ENCODE measurements around the gene LYPD3.
A peak's percentile ranks its signal among the peaks of the same experiment; 100 is the strongest.
"Not testable (repeated sequence)": the region's sequence is repeated elsewhere in the genome, so short reads cannot be mapped to it uniquely, and the experiment has no call there.

The LYPD3 gene

DNA sequence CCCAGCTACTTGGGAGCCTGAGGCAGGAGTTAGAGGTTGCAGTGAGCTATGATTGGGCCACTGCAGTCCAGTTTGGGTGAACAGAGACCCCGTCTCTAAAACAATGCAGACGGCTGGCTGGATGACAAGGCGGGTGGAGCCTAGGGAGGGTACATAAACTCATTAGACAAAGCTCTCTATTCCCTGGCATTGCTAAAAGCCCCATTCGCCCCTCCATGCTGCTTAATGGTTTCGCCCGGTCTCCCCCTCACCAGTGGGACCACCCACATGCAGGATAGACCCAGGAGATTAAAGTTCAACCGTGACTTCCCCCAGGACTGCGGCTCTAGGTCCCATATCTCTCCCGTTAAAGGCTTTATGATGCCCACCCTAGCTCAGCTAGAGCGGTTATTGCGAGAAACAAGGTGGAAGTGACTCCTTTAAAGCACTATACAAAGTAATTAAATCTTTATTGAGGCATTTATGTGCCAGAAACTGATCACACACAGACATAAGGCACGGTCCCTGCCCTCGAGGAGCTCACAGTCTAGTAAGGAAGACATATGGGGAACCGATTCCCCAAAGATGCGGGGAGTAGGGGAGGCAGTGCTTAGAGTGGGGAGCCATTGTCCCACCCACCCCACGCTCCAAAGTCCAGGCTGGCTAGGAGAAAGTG, 4.9 kb downstream of the LYPD3 start:
- no peak for DNase-seq

DNA sequence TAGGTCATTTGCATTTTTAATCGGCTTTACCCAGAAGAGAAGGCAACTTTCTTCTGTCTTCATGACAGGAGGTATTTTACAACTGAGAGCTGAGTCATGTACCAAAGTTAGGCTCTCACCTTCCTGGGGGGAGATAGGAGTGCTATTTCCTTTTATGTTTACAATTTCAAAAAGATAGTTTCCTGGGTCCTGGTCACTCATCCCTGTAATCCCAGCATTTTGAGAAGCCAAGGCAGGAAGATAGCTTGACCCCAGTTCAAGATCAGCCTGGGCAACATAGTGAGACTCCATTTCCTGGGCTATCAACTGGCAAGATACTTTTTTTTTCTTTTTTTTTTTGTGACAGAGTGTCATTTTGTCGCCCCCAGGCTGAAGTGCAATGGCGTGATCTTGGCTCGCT, 7.6 kb downstream of the LYPD3 start:
- no peak for DNase-seq

DNA sequence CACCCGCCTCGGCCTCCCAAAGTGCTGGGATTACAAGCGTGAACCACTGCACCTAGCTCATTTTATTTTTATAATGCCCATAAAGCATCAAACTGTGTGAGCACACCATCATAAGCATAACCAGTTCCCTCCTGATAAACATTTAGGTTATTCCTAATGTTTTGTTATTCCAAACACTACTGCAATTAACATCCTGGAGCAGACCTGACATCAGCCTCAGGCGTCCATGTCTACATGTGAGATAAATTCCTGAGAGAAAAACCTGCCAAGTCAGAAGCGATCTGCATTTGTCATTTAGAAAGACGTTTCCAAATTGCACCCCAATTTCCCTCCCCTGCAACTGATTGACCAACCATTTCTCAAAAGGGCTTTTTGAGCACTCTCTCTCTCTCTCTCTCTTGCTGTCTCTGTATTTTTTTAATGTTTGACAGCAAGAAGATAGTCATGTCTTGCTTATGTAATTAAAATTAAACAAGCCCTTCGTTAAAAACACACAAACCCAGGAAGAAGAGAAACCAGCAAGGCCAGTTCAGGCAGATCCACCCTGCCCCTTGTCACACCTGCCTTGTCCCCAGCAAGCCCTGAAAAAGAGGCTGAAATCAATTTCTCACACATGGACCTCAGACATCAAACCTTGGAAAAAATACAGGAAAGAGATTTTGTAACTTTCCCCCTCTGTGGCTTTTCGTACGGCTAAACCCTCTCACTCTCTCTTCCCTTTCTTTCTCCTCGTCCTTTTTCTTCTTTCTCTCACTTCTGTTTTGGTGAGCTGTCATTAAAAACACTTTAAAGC, 9.9 kb downstream of the LYPD3 start:
- DNase-seq = no peak

DNA sequence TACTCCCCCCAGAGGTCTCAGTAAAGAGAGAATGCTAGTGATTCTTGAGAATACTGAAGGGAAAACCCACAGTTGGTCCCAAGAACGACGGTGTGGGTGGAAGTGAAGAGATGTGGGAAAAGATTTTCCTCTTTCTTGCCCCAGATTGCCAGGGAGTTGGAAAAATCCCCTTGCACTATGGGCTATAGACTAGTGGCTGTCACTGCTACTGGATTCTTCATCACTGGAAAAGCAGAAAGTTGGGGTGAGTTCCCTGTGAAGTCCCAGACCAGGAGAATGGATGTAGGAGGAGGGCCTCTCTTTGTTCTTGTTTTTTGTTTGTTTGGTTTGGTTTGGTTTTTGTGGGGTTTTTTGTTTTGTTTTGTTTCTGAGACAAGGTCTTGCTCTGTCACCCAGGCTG, 11.4 kb downstream of the LYPD3 start:
- DNase-seq = no peak

DNA sequence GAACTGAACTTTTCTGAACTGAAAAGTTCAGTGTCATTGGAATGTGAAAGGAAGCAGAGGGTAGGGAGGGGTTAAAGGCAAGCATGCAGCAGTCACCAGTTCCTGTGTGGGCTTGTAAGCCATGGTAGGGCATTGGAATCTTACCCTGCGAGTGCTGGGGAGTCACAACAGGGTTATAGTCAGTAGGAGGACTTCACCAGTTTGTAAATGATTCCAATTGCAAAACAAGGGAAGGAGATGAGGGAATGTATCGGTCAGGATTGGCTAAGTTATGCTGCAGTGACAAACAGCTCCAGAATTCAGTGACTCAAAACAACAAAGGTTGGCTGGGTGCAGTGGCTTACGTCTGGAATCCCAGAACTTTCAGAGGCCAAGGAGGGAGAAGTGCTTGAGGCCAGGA, 12.8 kb downstream of the LYPD3 start:
- no peak for DNase-seq

DNA sequence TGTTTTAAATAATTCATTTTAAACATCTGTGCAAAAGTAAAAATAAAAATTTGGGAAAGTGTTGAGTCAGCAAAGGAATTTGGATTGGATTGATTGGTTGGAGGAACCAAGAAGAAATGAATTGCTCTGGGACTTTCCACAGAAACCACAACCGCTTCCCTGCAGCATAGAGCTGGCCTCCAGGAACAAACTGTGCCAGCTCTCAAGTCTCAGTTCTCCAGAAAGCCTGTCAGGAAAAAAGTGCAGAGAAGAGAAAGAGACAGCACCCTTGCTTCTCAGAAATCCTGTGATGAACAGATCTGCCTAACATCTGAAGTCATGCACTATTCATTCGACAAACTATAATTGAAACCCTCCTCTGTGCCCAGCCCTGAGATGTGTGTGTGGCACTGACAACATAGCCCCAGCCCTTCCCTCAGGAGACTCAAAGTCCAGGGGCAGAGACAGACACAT, 14.8 kb downstream of the LYPD3 start:
- no peak for DNase-seq

DNA sequence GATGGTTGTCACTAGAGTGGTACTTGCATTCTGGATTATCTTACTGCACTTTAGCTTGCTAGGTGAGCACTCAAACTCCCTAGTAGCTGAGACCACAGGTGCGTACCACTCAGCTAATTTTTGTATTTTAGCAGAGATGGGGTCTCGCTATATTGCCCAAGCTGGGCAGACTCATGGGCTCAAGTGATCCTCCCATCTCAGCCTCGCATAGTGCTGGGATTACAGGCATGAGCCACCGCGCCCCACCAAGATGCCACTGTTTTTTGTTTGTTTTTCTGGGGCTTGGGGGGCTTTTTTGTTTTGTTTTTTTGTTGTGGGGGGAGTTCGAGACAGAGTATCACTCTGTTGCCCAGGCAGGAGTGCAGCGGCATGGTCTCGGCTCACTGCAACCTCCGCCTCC, 17.8 kb downstream of the LYPD3 start:
- DNase-seq = no peak

DNA sequence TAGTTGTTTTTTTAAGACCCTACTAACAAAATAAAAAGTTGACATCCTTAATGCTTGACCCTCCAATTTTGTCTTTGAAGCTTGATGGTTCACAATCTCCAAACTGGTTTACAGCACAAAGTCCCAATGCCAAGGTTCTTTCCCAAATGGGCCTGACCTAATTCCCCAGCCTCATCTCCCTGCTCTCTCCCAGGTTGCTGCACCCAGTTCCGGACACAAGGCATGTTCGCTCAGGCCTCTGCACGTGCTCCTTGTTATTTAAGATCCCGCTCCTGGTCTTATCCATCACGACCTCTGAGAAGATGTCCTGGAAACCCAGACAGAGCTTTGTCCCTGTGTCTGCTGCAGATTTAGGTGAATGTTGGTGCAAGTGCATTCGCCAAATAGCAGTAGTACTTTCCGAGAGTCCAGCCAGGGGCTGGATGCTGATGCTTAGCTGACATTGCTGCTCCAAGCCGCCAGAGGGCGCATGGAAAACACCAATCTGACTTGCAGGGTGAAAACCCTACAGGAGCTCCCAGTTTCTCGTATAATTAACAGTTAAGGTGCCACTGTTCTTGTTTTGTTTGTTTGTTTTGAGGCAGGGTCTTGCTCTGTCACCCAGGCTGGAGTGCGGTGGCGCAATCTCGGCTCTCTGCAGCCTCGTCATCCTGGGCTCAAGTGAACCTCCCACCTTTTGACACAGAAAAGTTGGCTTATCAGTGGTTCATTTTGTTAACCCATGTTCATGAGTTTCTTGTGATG, 18.5 kb downstream of the LYPD3 start:
- DNase-seq = peak; percentile 88

DNA sequence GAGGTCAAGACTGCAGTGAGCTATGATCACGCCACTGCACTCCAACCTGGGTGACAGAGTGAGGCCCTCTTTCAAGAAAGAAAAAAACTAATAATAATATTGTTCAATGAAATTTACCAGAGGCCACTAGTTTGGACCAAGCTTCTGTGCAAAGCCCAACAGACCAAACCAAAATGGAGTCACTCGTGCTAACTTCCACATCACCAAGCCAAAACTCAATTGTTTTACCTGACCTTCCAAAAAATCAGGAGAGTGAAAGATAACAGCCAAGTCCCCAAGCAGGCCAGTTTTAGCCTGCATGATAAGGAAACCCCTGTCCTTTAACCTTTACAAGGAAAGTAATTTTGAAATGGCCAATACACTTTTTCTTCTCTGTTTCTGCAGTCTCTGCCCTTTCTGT, 20.0 kb downstream of the LYPD3 start:
- no peak for DNase-seq

DNA sequence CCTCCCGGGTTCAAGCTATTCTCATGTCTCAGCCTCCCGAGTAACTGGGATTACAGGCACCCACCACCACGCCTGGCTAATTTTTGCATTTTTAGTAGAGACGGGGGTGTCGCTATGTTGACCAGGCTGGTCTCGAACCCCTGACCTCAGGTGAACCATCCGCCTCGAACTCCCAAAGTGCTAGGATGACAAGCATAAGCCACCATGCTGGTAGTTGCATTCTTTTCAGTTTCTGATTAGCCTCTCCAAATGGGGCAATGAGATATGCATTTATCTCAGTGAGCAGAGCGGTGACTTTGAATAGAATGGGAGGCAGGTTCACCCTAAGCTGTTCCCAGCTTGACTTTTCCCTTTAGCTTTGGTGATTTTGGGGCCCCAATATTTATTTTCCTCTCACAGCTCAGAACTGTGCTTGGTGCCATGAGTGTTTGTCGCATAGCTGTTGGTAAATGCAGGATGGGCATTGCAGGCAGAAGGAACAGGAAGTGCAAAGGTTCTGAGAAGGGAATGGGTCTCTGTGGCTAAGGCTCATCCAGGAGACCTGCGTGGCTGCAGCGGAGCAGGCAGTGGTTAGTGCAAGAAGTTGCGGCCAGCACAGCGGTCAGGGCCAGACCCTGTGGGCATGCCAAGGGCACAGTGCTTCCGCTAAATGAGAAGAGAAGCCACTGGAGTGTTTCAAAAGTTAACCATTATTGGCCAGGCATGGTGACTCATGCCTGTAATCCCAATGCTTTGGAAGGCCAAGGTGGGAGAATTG, 20.7 kb downstream of the LYPD3 start:
- no peak for DNase-seq

DNA sequence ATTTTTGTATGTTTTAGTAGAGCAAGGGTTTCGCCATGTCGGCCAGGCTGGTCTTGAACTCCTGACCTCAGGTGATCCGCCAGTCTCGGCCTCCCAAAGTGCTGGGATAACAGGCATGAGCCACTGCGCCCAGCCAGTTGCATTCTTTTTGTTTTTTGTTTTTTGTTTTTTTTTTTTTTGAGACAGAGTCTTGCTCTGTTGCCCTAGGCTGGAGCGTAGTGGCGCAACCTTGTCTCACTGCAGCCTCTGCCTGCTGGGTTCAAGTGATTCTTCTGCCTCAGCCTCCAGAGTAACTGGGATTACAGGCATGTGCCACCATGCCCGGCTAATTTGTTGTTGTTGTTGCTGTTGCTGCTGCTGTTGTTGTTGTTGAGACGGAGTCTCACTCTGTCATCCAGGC, 21.3 kb downstream of the LYPD3 start:
- DNase-seq = not testable (repeated sequence)

DNA sequence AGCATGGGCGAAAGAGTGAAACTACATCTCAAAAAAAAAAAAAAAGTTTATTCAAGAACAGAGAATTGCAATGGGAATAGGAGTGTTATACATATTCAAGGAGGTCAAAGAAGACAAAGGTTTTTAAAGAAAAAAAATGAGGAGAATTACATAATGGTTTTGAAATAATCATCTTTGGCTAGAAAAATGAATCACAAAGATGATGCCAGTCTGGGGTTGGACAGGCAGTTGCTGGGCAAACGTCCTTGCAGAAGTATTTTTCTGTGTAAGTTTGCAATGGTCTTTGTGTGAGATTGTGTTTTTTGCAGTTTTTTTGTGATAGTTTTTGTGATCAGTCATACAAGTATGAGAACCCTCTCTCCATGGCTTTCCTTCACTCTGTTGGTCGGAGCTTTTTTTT, 23.7 kb downstream of the LYPD3 start:
- DNase-seq = no peak

DNA sequence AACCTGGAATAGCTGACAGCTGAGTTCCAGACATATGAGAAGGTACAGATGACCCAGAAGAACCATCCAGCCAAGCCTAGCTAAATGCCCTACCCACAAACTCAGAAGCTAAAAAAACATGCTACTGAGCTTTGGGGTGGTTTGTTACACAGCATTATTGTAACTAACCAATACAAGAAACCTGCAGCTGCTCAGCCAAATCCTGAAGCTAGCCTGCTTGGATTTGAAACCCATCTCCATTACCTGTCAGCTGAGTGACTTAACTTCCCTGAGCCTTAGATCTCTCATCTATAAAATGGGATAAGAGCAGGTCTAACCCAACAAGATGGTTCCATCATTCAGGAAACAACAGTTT, 25.7 kb downstream of the LYPD3 start:
- DNase-seq = no peak

DNA sequence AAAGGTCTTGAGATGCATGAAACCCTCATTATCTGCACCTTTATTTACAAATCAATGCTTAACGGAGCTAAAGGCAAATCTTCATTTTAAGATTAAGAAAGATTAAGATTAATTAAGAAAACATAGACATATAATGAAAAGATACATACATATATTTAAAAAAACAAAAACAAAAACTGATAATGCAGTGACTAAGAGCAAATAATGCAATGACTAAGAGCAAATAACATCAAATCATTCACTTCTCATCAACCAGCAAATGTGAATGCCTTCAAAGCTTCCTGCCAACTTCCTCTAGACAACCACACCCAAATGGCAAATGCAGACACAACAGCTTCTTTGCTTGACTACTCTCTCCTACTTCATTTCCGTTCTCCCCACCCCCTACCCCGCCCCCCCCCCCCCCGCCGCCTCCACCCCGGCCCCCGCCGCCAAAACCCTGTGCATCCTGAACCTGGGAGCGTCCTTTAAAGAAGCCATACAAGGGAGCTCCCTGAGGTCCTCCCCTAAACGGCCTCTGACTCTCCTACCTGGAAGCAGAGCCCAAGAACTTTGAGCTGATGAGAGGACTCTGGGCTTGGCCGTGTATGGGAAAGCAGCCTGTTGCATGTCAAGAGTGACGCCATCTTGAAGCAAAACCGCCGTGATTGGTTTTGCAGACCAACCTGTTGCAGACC, 26.2 kb downstream of the LYPD3 start:
- DNase-seq = peak; percentile 80

DNA sequence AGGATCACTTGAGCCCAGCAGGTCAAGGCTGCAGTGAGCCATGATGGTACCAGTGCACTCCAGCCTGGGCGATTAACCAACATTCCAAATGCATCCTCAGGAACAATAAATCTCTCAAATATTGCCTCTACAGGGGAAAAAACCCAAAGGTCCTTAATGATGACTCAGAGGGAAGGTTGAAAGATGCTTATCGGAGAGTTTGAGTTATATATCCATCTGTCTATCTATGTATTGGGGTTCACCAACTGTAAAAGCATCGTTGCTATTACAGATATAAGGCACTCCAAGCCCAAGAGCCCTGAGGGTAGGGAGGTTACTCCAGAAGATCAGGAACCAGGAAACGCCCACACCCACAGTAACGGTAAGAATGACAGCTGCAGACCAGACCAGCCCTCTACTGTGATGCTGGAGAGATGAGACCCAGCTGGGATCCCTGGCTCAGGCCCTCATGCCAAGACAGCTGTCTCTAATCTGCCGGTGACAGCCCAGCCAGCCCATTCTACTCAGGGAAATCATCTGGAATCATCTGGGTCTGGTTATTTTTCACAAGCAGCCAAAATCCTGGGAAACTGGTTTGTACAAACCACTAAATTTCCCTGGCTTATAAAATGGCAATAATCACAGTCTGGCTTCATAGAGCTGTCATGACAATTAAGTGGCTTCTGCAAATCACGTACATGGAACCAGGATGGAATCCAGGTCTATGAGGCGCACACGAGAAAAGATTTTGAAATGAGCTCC, 26.9 kb downstream of the LYPD3 start:
- DNase-seq = peak; percentile 32

DNA sequence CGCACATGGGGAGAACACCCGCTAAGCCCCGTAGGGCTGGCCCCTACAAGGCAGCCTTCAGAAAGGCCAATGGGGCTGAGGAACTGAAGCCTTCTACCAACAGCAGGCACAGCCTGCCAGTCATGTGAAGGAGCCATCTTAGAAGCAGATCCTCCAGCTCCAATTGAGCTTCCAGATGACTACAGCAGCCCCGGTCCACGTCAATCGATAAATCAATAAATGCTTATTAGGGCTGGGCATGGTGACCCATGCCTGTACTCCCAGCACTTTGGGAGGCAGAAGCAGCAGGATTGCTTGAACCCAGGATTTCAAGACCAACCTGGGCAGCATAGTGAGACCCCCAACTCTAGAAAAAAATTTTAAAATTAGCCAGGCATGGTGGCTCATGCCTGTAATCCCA, 27.7 kb downstream of the LYPD3 start:
- DNase-seq = no peak

DNA sequence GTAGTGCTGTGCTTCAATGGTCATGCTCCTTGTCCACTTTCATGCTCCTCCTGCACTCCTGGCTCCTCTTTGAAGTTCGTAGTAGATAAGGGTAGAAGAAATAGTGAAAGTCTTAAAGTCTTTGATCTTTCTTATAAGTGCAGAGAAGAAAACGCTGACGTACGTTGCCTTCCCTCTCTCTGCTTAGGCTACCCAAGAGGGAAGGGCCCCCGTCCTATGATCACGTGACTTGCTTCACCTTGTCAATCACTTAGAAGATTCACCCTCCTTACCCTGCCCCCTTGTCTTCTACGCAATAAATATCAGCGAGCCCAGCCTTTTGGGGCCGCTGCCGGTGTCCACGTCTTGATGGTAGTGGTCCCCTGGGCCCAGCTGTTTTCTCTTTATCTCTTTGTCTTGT, 28.1 kb downstream of the LYPD3 start:
- peak; percentile 40 for DNase-seq

DNA sequence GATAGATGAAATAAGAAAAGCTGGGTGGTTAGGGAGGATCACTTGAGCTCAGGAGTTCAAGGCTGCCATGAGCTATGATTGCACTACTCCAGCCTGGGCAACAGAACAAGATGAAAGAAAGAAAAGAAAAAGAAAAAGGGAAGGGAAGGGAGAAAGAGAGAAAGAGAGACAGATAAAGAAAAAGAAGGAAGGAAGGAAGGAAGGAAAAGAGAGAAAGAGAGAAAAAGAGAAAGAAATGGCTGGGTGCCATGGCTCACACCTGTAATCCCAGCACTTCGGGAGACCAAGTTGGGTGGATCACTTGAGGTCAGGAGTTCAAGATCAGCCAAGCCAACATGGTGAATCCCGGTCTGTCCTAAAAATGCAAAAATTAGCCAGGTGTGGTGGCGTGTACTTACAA, 29.6 kb downstream of the LYPD3 start:
- DNase-seq = no peak

DNA sequence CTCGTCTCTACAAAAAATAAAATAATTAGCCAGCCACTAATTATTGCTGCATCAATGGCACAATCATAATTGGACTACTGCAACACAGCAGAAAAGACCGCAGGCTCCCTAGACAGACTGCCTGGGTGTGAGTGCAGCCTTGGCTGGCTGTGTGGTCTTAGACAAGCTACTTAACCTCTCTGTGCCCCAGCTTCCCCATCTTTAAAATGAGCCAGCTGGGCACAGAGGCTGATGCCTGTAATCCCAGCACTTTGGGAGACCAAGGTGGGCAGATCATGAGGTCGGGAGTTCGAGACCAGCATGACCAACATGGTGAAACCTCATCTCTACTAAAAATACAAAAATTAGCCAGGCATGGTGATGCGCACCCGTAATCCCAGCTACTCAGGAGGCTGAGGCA, 31.7 kb downstream of the LYPD3 start:
- DNase-seq = no peak

DNA sequence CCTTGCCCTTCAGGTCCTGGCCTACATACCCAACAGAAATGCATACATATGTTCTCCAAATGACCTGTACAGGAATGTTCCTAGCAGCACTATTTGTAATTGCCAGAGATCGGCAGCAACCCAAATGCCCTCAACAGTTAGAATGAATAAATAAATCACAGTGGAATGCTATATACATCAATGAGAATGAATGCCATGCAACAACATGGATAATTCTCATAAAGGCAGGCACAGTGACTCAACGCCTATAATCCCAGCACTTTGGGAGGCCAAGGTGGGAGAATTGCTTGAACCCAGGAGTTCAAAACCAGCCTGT, 32.1 kb downstream of the LYPD3 start:
- DNase-seq = no peak

DNA sequence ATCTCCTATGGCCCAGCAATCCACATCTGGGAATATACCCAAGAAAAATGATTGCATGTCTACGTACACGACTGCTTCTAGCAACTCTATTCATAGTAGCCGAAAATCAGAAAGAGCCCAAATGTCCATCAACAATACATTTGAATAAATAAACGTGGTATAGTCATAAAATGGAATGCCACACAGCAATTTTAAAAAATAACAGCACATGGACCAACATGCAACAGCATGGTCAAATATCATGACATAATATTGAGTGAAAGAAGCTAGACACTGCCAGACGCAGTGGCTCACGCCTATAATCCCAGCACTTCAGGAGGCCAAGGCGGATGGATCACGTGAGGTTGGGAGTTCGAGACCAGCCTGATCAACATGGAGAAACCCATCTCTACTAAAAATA, 34.4 kb downstream of the LYPD3 start:
- no peak for DNase-seq

DNA sequence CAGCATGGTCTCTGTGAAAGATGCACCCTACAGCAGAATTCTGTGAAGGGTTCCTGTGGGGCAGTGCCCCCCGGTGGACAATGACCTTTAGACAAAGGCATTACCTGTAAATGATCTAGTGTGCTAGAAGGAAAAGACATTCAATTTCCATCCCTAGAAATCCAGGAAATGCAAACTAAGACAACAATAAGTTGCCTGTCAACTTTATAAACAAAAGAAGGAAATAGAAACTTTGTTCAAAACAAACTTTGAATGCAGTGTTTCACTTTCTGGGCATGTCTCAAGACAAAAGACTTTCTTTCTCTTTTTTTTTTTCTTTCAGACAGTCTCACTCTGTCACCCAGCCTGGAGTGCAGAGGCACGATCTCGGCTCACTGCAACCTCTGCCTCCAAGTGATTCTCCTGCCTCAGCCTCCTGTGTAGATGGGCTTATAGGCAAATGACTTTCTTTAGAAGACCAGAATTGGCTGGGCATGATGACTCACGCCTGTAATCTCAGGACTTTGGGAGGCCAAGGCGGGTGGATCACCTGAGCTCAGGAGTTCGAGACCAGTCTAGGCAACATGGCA, 35.2 kb downstream of the LYPD3 start:
- no peak for DNase-seq
